Measurements from ENCODE around the gene SPATA17. TPM values are rescaled to one million over a fixed set of nuclear protein-coding genes. Genes with fewer than 3 reads are reported as not detected.

SPATA17 gene
- total and polyA plus RNA-seq, 2 of the 13 experiments (the other 11 are each of a cell fraction or from before 2014, with no cell fraction given), result 0.48 to 1.7 TPM

GRCh38 chr1:217769768-217770167 is 138.6 kb downstream of the SPATA17 start:
- CTCF ChIA-PET (ENCODE audit: low intra/inter-chr PET ratio, low total read pairs), result no interaction called here
- intact Hi-C loops (cut with micrococcal nuclease; ENCODE audit: unreplicated experiment), result no loop called here
- Histone ChIP-seq H3K27me3 (ENCODE audit: control insufficient read depth in 1 of 2, insufficient read depth in 2 of 2, low read length in 2 of 2) (no peaks in the 10 kb centered on the region), H3K9ac (ENCODE audit: insufficient read depth, low read depth, low read length) (no peak overlapping the region), H3K9me3 (ENCODE audit: low read length) (no peaks in the 10 kb centered on the region), H4K20me1 (ENCODE audit: insufficient read depth, low read length) (no peaks in the 10 kb centered on the region), H3K27ac (ENCODE audit: extremely low read length, insufficient read depth, low read length) (no peak overlapping the region), H3K4me1 (ENCODE audit: insufficient read depth, low read length) (no peaks in the 10 kb centered on the region), H3K36me3 (replicated peaks in 1 of 2; ENCODE audit: control insufficient read depth in 1 of 2, insufficient read depth in 2 of 2, low read length in 2 of 2) (no peaks in the 10 kb centered on the region), H3K79me2 (ENCODE audit: insufficient read depth, low read length) (no peaks in the 10 kb centered on the region), H2AFZ (ENCODE audit: low read length) (no peak overlapping the region), H3K4me3 (replicated peaks in 1 of 3; ENCODE audit: insufficient read depth in 1 of 3, low read depth in 2 of 3, low read length in 3 of 3) (no peak overlapping the region), H3K4me2 (ENCODE audit: low read depth, low read length) (no peak overlapping the region)
- POLR2A ChIA-PET, result no interaction called here
- FAIRE-seq, result no peak
- no TSS peak for BruUV-seq (replicated peaks)
- no peak for ATAC-seq
- DNase-seq (ENCODE audit: low spot score), result no peak
- in situ Hi-C loops (cut with HindIII; ENCODE audit: extremely low pct_ligation_motif_present, low pct_unique_long_range_greater_than_20kb), result no loop called here
- TF ChIP-seq KLF9 (CRISPR knock-in tag; IDR thresholded peaks at IDR 0.05; ENCODE audit: low read depth), result no peak
- TF ChIP-seq THYN1 (CRISPR knock-in tag; IDR thresholded peaks at IDR 0.05; ENCODE audit: borderline replicate concordance, low read depth), result no peak
- no peak for TF ChIP-seq ZNF589 (CRISPR knock-in tag; conservative IDR thresholded peaks at IDR 0.05)
- no peak for TF ChIP-seq FOXM1 (CRISPR knock-in tag; IDR thresholded peaks at IDR 0.05)
- no peak for TF ChIP-seq MYNN (CRISPR knock-in tag; IDR thresholded peaks at IDR 0.05; ENCODE audit: low read depth)
- no peak for TF ChIP-seq ZNF138 (CRISPR knock-in tag; IDR thresholded peaks at IDR 0.05; ENCODE audit: low read depth)
- no peak for TF ChIP-seq HMGXB3 (CRISPR knock-in tag; IDR thresholded peaks at IDR 0.05; ENCODE audit: borderline replicate concordance)
- no peak for TF ChIP-seq ZNF224 (CRISPR knock-in tag; IDR thresholded peaks at IDR 0.05)
- no peak for TF ChIP-seq CEBPZ (IDR thresholded peaks at IDR 0.05; ENCODE audit: low read length)
- no peak for TF ChIP-seq ZNF335 (CRISPR knock-in tag; IDR thresholded peaks at IDR 0.05)
- peak; percentile 47; the same call in 1 of the 2 replicates for TF ChIP-seq MAFF (IDR thresholded peaks at IDR 0.05; ENCODE audit: low read depth, low read length)
- no peak for TF ChIP-seq ZNF615 (CRISPR knock-in tag; IDR thresholded peaks at IDR 0.05; ENCODE audit: borderline replicate concordance)
- TF ChIP-seq MAFK (conservative IDR thresholded peaks at IDR 0.05 in 1 of 2, IDR thresholded peaks at IDR 0.05 in 1 of 2; ENCODE audit: low read length in 2 of 2), result peak in 1 of 2 experiments; percentile 56; a peak in 1 of 4 replicates
- TF ChIP-seq HBP1 (CRISPR knock-in tag; IDR thresholded peaks at IDR 0.05; ENCODE audit: low read depth), result no peak
- TF ChIP-seq PREB (CRISPR knock-in tag; IDR thresholded peaks at IDR 0.05), result no peak
- no peak for TF ChIP-seq PRPF4 (IDR thresholded peaks at IDR 0.05; ENCODE audit: low read depth, low read length, poor library complexity, severe bottlenecking)

Data from HepG2 (cell line).